SK-N-MC (cell line): Measurements from ENCODE around the gene ESPNL.
A peak's percentile ranks its signal among the peaks of the same experiment; 100 is the strongest.

Experiments used
- DNase-seq: peaks from one replicate; pipeline ENCODE4 v3.0.0-alpha.2; 2011; ENCODE audit warnings: low read depth, low spot score
- H3K27ac ChIP-seq: fragments of 200-600 bp; sonication (generic); 2 replicates; pipeline ENCODE4 v1.5.1; 2016; ENCODE audit warnings: mixed run types
- H3K36me3 ChIP-seq: fragments of 200-600 bp; sonication (generic); 2 replicates; pipeline ENCODE4 v1.6.1; 2017; ENCODE audit warnings: antibody characterized with exemption, low read length, mixed read lengths; ENCODE audit not compliant: insufficient read depth
- H3K4me3 ChIP-seq: fragments of 200-600 bp; sonication (generic); 2 replicates; pipeline ENCODE4 v1.5.1; 2016
- H3K9ac ChIP-seq: fragments of 200-600 bp; sonication (generic); 2 replicates; pipeline ENCODE4 v1.8.0; 2017; ENCODE audit warnings: mixed run types, mixed read lengths; ENCODE audit not compliant: insufficient read length
- H3K9me3 ChIP-seq: fragments of 200-600 bp; sonication (generic); 2 replicates; pipeline ENCODE4 v1.6.1; 2017; ENCODE audit warnings: low read depth, mild to moderate bottlenecking, antibody characterized with exemption, low read length, moderate library complexity, mixed read lengths
- EZH2 ChIP-seq: fragments of 200-600 bp; sonication (generic); IDR thresholded peaks from one replicate; pipeline ENCODE4 v1.6.1; 2017; ENCODE audit warnings: antibody characterized with exemption
- FOXP2 ChIP-seq: optimal IDR thresholded peaks from 2 replicates; pipeline ENCODE3; 2011; ENCODE audit warnings: mild to moderate bottlenecking, moderate library complexity; ENCODE audit not compliant: insufficient read depth; ENCODE audit errors: extremely low read length, control extremely low read depth
- POLR2AphosphoS5 ChIP-seq: IDR thresholded peaks from 2 replicates; pipeline ENCODE4 v1.6.1; 2012; ENCODE audit warnings: mild to moderate bottlenecking, low read depth, low read length, borderline replicate concordance

The ESPNL gene

GRCh38 chr2:238176613-238177012 is 76.5 kb downstream of the ESPNL start:
- no peak for DNase-seq
- TF ChIP-seq EZH2 (no peak), POLR2AphosphoS5 (no peak), FOXP2 (no peak)
- H3K9me3 ChIP-seq = no peaks in the 10 kb centered on the region
- H3K36me3 ChIP-seq = peaks cover 90% of the 10 kb centered on the region
- no peak overlapping the region for H3K9ac ChIP-seq
- H3K27ac ChIP-seq = no peak overlapping the region
- no peak overlapping the region for H3K4me3 ChIP-seq

- no peaks in the 10 kb centered on the region for H3K9me3 ChIP-seq
- H3K4me3 ChIP-seq = no peak overlapping the region
- DNase-seq = no peak
- peaks cover 93% of the 10 kb centered on the region for H3K36me3 ChIP-seq
- no peak overlapping the region for H3K9ac ChIP-seq
- no peak for TF ChIP-seq FOXP2
- no peak for TF ChIP-seq EZH2
- TF ChIP-seq POLR2AphosphoS5 = no peak
- 0 out of 2 replicates have a peak overlapping the region, but pooled peaks have one; percentile 33 for H3K27ac ChIP-seq
These were observed 80.4 kb downstream of the ESPNL start for GRCh38 chr2:238180554-238180953.

DNA sequence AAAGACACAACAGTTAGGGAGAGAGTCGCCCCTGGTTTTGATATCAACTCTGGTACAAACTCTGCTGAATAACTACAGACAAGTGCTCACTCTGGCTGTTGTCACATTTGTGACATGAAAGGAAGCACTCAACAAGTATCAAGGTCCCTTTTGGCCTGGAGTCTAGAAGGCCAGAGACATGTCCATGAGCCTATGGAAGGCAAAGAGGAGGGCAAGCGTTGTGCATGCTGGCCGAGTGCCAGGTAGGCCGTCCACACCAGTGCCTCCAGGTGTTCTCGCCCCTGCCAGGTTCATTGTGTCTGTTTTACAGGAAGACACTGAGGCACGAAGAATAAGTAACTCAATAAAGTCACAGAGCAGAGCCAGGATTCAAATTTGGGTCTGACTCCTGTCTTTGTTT is 82.2 kb downstream of the ESPNL start:
- Histone ChIP-seq H3K4me3 (no peak overlapping the region), H3K9me3 (no peaks in the 10 kb centered on the region), H3K27ac (no peak overlapping the region), H3K36me3 (peaks cover 99% of the 10 kb centered on the region), H3K9ac (no peak overlapping the region)
- no peak for TF ChIP-seq FOXP2
- TF ChIP-seq POLR2AphosphoS5 = no peak
- no peak for TF ChIP-seq EZH2
- DNase-seq = no peak
